GM23338 (cell line): Measurements from ENCODE around the gene GPR18.
A peak's percentile ranks its signal among the peaks of the same experiment; 100 is the strongest.

Experiments used
- EZH2 ChIP-seq: fragments of 200-600 bp; sonication (generic); IDR thresholded peaks from one replicate; pipeline ENCODE4 v1.8.0; 2017; ENCODE audit warnings: antibody characterized with exemption, mild to moderate bottlenecking, low read depth; ENCODE audit not compliant: unreplicated experiment
- EZH2phosphoT487 ChIP-seq: fragments of 200-600 bp; sonication (generic); IDR thresholded peaks from one replicate; pipeline ENCODE4 v1.8.1; 2018; ENCODE audit warnings: antibody characterized with exemption; ENCODE audit not compliant: unreplicated experiment
- JUNB ChIP-seq: IDR thresholded peaks from one replicate; pipeline ENCODE4 v1.6.1; 2016; ENCODE audit warnings: antibody characterized with exemption; ENCODE audit not compliant: unreplicated experiment
- POLR2AphosphoS5 ChIP-seq: IDR thresholded peaks from 2 replicates; pipeline ENCODE4 v1.6.1; 2016; ENCODE audit warnings: antibody characterized with exemption, low read depth
- ZNF114 ChIP-seq: fragments of 250-450 bp; sonication (Bioruptor Pico); IDR thresholded peaks from 2 replicates; pipeline ENCODE4 v1.5.0; 2020; ENCODE audit warnings: mild to moderate bottlenecking, moderate library complexity
- ZNF331 ChIP-seq: fragments of 250-450 bp; sonication (Bioruptor Pico); IDR thresholded peaks from 2 replicates; pipeline ENCODE4 v1.5.0; 2020; ENCODE audit warnings: low read depth, mild to moderate bottlenecking, moderate library complexity
- TF ChIP-seq, protein P1 (sequence below), 2 experiments: fragments of 200-600 bp in 1 of 2; sonication (generic) in 1 of 2; conservative IDR thresholded peaks; 2 replicates each; pipeline versions ENCODE4 v1.5.1 to v1.6.1; 2016 to 2017; ENCODE audit warnings: antibody characterized with exemption in 2 of 2, low read depth in 2 of 2, mild to moderate bottlenecking in 2 of 2, moderate library complexity in 1 of 2
- TF ChIP-seq, protein P2 (sequence below): IDR thresholded peaks from one replicate; pipeline ENCODE4 v1.6.1; 2018; ENCODE audit warnings: antibody characterized with exemption; ENCODE audit not compliant: unreplicated experiment
- TF ChIP-seq, protein P3 (sequence below): IDR thresholded peaks from 2 replicates; pipeline ENCODE4 v1.6.1; 2016; ENCODE audit warnings: antibody characterized with exemption
- TF ChIP-seq, protein P4 (sequence below): fragments of 250-450 bp; sonication (Bioruptor Pico); IDR thresholded peaks from 2 replicates; pipeline ENCODE4 v1.5.0; 2020; ENCODE audit warnings: mild to moderate bottlenecking, moderate library complexity

DNA sequence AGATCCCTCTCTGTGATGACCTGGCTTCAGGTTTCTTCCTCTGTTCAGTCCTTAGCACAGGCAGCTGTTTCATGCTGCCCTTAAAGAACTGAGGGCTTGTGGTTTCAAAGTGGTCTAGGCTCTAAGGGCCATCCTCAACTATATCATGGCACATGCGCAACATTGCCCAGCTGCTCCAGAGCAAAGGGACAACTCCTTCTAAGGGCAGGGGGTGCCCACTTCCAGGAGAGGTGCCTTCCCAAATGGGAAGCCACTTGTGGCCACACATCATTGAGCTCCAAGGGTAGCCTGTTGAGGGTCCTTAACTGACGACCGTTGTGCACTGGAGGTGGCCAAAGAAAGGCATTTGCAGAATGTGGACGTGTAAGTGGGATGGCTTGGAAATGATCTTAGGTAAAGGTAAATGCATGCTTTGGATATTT is 41.8 kb upstream of the GPR18 start:
- no peak for TF ChIP-seq POLR2AphosphoS5
- TF ChIP-seq, protein P1, sequence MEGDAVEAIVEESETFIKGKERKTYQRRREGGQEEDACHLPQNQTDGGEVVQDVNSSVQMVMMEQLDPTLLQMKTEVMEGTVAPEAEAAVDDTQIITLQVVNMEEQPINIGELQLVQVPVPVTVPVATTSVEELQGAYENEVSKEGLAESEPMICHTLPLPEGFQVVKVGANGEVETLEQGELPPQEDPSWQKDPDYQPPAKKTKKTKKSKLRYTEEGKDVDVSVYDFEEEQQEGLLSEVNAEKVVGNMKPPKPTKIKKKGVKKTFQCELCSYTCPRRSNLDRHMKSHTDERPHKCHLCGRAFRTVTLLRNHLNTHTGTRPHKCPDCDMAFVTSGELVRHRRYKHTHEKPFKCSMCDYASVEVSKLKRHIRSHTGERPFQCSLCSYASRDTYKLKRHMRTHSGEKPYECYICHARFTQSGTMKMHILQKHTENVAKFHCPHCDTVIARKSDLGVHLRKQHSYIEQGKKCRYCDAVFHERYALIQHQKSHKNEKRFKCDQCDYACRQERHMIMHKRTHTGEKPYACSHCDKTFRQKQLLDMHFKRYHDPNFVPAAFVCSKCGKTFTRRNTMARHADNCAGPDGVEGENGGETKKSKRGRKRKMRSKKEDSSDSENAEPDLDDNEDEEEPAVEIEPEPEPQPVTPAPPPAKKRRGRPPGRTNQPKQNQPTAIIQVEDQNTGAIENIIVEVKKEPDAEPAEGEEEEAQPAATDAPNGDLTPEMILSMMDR (conservative IDR thresholded peaks at IDR 0.05; ENCODE audit: low read depth in 2 of 2), result no peak
- TF ChIP-seq, protein P2, sequence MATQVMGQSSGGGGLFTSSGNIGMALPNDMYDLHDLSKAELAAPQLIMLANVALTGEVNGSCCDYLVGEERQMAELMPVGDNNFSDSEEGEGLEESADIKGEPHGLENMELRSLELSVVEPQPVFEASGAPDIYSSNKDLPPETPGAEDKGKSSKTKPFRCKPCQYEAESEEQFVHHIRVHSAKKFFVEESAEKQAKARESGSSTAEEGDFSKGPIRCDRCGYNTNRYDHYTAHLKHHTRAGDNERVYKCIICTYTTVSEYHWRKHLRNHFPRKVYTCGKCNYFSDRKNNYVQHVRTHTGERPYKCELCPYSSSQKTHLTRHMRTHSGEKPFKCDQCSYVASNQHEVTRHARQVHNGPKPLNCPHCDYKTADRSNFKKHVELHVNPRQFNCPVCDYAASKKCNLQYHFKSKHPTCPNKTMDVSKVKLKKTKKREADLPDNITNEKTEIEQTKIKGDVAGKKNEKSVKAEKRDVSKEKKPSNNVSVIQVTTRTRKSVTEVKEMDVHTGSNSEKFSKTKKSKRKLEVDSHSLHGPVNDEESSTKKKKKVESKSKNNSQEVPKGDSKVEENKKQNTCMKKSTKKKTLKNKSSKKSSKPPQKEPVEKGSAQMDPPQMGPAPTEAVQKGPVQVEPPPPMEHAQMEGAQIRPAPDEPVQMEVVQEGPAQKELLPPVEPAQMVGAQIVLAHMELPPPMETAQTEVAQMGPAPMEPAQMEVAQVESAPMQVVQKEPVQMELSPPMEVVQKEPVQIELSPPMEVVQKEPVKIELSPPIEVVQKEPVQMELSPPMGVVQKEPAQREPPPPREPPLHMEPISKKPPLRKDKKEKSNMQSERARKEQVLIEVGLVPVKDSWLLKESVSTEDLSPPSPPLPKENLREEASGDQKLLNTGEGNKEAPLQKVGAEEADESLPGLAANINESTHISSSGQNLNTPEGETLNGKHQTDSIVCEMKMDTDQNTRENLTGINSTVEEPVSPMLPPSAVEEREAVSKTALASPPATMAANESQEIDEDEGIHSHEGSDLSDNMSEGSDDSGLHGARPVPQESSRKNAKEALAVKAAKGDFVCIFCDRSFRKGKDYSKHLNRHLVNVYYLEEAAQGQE, result no peak
- no peak for TF ChIP-seq EZH2phosphoT487
- no peak for TF ChIP-seq EZH2
- TF ChIP-seq, protein P3, sequence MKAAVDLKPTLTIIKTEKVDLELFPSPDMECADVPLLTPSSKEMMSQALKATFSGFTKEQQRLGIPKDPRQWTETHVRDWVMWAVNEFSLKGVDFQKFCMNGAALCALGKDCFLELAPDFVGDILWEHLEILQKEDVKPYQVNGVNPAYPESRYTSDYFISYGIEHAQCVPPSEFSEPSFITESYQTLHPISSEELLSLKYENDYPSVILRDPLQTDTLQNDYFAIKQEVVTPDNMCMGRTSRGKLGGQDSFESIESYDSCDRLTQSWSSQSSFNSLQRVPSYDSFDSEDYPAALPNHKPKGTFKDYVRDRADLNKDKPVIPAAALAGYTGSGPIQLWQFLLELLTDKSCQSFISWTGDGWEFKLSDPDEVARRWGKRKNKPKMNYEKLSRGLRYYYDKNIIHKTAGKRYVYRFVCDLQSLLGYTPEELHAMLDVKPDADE, result no peak
- TF ChIP-seq ZNF331 (CRISPR knock-in tag), result no peak
- TF ChIP-seq, protein P4, sequence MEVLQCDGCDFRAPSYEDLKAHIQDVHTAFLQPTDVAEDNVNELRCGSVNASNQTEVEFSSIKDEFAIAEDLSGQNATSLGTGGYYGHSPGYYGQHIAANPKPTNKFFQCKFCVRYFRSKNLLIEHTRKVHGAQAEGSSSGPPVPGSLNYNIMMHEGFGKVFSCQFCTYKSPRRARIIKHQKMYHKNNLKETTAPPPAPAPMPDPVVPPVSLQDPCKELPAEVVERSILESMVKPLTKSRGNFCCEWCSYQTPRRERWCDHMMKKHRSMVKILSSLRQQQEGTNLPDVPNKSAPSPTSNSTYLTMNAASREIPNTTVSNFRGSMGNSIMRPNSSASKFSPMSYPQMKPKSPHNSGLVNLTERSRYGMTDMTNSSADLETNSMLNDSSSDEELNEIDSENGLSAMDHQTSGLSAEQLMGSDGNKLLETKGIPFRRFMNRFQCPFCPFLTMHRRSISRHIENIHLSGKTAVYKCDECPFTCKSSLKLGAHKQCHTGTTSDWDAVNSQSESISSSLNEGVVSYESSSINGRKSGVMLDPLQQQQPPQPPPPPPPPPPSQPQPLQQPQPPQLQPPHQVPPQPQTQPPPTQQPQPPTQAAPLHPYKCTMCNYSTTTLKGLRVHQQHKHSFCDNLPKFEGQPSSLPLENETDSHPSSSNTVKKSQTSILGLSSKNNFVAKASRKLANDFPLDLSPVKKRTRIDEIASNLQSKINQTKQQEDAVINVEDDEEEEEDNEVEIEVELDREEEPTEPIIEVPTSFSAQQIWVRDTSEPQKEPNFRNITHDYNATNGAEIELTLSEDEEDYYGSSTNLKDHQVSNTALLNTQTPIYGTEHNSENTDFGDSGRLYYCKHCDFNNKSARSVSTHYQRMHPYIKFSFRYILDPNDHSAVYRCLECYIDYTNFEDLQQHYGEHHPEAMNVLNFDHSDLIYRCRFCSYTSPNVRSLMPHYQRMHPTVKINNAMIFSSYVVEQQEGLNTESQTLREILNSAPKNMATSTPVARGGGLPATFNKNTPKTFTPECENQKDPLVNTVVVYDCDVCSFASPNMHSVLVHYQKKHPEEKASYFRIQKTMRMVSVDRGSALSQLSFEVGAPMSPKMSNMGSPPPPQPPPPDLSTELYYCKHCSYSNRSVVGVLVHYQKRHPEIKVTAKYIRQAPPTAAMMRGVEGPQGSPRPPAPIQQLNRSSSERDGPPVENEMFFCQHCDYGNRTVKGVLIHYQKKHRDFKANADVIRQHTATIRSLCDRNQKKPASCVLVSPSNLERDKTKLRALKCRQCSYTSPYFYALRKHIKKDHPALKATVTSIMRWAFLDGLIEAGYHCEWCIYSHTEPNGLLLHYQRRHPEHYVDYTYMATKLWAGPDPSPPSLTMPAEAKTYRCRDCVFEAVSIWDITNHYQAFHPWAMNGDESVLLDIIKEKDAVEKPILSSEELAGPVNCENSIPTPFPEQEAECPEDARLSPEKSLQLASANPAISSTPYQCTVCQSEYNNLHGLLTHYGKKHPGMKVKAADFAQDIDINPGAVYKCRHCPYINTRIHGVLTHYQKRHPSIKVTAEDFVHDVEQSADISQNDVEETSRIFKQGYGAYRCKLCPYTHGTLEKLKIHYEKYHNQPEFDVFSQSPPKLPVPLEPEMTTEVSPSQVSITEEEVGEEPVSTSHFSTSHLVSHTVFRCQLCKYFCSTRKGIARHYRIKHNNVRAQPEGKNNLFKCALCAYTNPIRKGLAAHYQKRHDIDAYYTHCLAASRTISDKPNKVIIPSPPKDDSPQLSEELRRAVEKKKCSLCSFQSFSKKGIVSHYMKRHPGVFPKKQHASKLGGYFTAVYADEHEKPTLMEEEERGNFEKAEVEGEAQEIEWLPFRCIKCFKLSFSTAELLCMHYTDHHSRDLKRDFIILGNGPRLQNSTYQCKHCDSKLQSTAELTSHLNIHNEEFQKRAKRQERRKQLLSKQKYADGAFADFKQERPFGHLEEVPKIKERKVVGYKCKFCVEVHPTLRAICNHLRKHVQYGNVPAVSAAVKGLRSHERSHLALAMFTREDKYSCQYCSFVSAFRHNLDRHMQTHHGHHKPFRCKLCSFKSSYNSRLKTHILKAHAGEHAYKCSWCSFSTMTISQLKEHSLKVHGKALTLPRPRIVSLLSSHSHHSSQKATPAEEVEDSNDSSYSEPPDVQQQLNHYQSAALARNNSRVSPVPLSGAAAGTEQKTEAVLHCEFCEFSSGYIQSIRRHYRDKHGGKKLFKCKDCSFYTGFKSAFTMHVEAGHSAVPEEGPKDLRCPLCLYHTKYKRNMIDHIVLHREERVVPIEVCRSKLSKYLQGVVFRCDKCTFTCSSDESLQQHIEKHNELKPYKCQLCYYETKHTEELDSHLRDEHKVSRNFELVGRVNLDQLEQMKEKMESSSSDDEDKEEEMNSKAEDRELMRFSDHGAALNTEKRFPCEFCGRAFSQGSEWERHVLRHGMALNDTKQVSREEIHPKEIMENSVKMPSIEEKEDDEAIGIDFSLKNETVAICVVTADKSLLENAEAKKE, result 0 out of 2 replicates have a peak, but pooled peaks have one; percentile 9
- TF ChIP-seq ZNF114 (CRISPR knock-in tag), result no peak
- no peak for TF ChIP-seq JUNB
